ENCODE data around the gene MEIS3.

- TF ChIP-seq, protein P1, sequence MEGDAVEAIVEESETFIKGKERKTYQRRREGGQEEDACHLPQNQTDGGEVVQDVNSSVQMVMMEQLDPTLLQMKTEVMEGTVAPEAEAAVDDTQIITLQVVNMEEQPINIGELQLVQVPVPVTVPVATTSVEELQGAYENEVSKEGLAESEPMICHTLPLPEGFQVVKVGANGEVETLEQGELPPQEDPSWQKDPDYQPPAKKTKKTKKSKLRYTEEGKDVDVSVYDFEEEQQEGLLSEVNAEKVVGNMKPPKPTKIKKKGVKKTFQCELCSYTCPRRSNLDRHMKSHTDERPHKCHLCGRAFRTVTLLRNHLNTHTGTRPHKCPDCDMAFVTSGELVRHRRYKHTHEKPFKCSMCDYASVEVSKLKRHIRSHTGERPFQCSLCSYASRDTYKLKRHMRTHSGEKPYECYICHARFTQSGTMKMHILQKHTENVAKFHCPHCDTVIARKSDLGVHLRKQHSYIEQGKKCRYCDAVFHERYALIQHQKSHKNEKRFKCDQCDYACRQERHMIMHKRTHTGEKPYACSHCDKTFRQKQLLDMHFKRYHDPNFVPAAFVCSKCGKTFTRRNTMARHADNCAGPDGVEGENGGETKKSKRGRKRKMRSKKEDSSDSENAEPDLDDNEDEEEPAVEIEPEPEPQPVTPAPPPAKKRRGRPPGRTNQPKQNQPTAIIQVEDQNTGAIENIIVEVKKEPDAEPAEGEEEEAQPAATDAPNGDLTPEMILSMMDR (conservative IDR thresholded peaks at IDR 0.05): no peak
- no peak for TF ChIP-seq EZH2 (IDR thresholded peaks at IDR 0.05; ENCODE audit: low read depth)
These were observed 38.8 kb downstream of the MEIS3 start for GRCh38 chr19:47380559-47380958.

All from PC-9 (cell line).